ENCODE data around the gene SUPV3L1. TPM values are rescaled to one million over a fixed set of nuclear protein-coding genes. Genes with fewer than 3 reads are reported as not detected.

Gene SUPV3L1
- polyA plus RNA-seq, 1 donor from 2014 or later = 33.3 TPM

DNA sequence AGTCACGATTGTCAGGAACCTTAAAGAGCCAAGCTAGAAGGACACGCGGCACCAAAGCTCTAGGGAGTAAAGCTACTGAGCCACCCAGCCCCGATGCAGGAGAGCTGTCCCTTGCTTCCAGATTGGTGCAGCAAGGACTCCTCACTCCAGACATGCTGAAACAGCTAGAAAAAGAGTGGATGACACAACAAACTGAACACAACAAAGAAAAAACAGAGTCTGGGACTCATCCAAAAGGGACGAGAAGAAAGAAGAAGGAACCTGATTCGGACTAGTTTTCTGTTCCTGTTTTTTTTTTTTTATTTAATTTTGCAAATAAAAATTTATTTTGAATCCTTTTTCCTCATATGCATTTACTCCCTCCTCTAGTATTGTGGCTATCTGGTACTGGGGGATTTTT is 28.7 kb downstream of the SUPV3L1 start:
- Histone ChIP-seq H3K27ac (ENCODE audit: low read length) (no peak overlapping the region), H3K9me2 (ENCODE audit: insufficient read depth, low read length) (no peaks in the 10 kb centered on the region), H3K27me3 (ENCODE audit: insufficient read depth, low read depth, low read length) (no peaks in the 10 kb centered on the region), H3K36me3 (ENCODE audit: insufficient read depth, low read length) (no peaks in the 10 kb centered on the region), H3K9ac (ENCODE audit: low read length) (no peak overlapping the region), H4K20me1 (ENCODE audit: insufficient read depth) (no peaks in the 10 kb centered on the region), H2AFZ (ENCODE audit: low read depth, low read length) (no peak overlapping the region), H3K9me3 (ENCODE audit: low read length) (no peaks in the 10 kb centered on the region), H3F3A (ENCODE audit: insufficient read depth, low read length, poor library complexity, severe bottlenecking) (no peaks in the 10 kb centered on the region), H3K4me2 (ENCODE audit: low read length) (no peak overlapping the region), H3K4me3 (ENCODE audit: low read length) (no peak overlapping the region), H3K79me2 (replicated peaks; ENCODE audit: insufficient read depth, low read length) (no peaks in the 10 kb centered on the region)
- TF ChIP-seq EZH2 (IDR thresholded peaks at IDR 0.05; ENCODE audit: borderline replicate concordance, insufficient read depth, low read length, poor library complexity, severe bottlenecking) (no peak), EP300 (conservative IDR thresholded peaks at IDR 0.05; ENCODE audit: poor library complexity, severe bottlenecking) (no peak), SMC3 (conservative IDR thresholded peaks at IDR 0.05; ENCODE audit: poor library complexity) (no peak), MXI1 (conservative IDR thresholded peaks at IDR 0.05; ENCODE audit: poor library complexity, severe bottlenecking) (no peak), TAF1 (IDR thresholded peaks at IDR 0.05; ENCODE audit: low read depth) (no peak)

DNA sequence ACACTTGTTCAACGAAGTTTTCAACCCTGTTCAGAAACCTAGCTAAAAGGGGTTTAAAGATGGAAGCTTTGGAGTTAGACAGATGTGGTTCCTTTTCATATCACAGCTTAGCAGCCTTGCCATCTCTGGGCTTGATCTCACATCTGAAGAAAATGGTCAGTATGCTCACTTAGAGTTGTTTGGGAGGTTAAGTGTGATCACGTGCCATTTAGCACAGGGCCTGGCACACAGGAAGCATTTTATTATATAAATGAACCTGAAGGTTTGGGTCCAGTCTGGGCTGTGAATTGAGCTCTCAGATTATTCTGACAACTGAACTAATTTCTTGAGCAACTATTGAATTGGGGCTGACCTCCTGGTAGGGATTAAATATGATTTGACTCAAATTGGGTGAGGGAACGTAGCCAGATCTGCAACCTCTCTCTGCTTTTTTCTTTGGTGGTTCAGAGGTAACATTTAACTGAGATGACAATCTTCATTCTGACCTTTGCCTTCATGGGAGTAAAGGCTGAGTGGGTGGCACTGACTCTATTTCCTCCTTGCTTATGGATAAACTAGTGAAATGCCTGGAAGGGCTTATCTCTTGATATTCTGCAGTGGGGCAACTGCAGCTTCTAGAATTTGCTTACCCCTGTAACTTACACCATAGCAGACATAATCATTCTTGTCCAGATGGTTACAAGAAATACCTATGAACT is 29.9 kb downstream of the SUPV3L1 start:
- H4K20me1 ChIP-seq (ENCODE audit: insufficient read depth) = no peaks in the 10 kb centered on the region
- H2AFZ ChIP-seq (ENCODE audit: low read depth, low read length) = no peak overlapping the region
- H3K79me2 ChIP-seq (replicated peaks; ENCODE audit: insufficient read depth, low read length) = no peaks in the 10 kb centered on the region
- TF ChIP-seq POLR2AphosphoS5 (IDR thresholded peaks at IDR 0.05) (no peak), EP300 (conservative IDR thresholded peaks at IDR 0.05; ENCODE audit: poor library complexity, severe bottlenecking) (no peak), MXI1 (conservative IDR thresholded peaks at IDR 0.05; ENCODE audit: poor library complexity, severe bottlenecking) (no peak), SMC3 (conservative IDR thresholded peaks at IDR 0.05; ENCODE audit: poor library complexity) (no peak), RAD21 (conservative IDR thresholded peaks at IDR 0.05) (no peak)
- TF ChIP-seq, protein P1, sequence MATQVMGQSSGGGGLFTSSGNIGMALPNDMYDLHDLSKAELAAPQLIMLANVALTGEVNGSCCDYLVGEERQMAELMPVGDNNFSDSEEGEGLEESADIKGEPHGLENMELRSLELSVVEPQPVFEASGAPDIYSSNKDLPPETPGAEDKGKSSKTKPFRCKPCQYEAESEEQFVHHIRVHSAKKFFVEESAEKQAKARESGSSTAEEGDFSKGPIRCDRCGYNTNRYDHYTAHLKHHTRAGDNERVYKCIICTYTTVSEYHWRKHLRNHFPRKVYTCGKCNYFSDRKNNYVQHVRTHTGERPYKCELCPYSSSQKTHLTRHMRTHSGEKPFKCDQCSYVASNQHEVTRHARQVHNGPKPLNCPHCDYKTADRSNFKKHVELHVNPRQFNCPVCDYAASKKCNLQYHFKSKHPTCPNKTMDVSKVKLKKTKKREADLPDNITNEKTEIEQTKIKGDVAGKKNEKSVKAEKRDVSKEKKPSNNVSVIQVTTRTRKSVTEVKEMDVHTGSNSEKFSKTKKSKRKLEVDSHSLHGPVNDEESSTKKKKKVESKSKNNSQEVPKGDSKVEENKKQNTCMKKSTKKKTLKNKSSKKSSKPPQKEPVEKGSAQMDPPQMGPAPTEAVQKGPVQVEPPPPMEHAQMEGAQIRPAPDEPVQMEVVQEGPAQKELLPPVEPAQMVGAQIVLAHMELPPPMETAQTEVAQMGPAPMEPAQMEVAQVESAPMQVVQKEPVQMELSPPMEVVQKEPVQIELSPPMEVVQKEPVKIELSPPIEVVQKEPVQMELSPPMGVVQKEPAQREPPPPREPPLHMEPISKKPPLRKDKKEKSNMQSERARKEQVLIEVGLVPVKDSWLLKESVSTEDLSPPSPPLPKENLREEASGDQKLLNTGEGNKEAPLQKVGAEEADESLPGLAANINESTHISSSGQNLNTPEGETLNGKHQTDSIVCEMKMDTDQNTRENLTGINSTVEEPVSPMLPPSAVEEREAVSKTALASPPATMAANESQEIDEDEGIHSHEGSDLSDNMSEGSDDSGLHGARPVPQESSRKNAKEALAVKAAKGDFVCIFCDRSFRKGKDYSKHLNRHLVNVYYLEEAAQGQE (IDR thresholded peaks at IDR 0.05; ENCODE audit: borderline replicate concordance) = no peak
- H3K9ac ChIP-seq (ENCODE audit: low read length) = no peak overlapping the region
- no peaks in the 10 kb centered on the region for H3F3A ChIP-seq (ENCODE audit: insufficient read depth, low read length, poor library complexity, severe bottlenecking)
- no peak overlapping the region for H3K27ac ChIP-seq (ENCODE audit: low read length)
- no peaks in the 10 kb centered on the region for H3K9me2 ChIP-seq (ENCODE audit: insufficient read depth, low read length)
- H3K4me3 ChIP-seq (ENCODE audit: low read length) = no peak overlapping the region
- no peaks in the 10 kb centered on the region for H3K27me3 ChIP-seq (ENCODE audit: insufficient read depth, low read depth, low read length)
- no peaks in the 10 kb centered on the region for H3K9me3 ChIP-seq (ENCODE audit: low read length)
- H3K4me2 ChIP-seq (ENCODE audit: low read length) = no peak overlapping the region
- no peaks in the 10 kb centered on the region for H3K36me3 ChIP-seq (ENCODE audit: insufficient read depth, low read length)

DNA sequence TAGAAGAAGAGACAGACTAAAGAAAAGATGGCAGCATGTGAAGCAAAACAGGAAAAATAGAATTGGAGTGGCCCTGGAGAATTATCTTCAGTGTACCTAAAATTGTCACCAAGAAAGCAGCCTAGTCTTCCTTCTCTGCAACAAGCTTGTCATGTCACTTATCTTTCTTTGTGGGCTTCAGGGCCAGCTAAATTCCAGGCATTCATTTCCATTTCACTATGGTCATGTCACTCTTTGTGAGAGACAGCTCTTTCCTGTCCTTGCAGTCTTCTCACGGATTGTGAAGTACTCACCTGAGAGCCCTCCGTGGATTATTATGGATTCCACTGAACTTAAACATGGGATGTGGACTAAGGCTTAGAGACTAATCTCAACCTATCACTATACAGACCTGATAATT is 31.1 kb downstream of the SUPV3L1 start:
- Histone ChIP-seq H4K20me1 (ENCODE audit: insufficient read depth) (no peaks in the 10 kb centered on the region), H3K79me2 (replicated peaks; ENCODE audit: insufficient read depth, low read length) (no peaks in the 10 kb centered on the region), H3K9me3 (ENCODE audit: low read length) (no peaks in the 10 kb centered on the region), H3K27me3 (ENCODE audit: insufficient read depth, low read depth, low read length) (no peaks in the 10 kb centered on the region), H3F3A (ENCODE audit: insufficient read depth, low read length, poor library complexity, severe bottlenecking) (no peaks in the 10 kb centered on the region), H3K4me3 (ENCODE audit: low read length) (no peak overlapping the region), H3K9me2 (ENCODE audit: insufficient read depth, low read length) (no peaks in the 10 kb centered on the region), H3K9ac (ENCODE audit: low read length) (no peak overlapping the region), H3K27ac (ENCODE audit: low read length) (no peak overlapping the region), H3K4me2 (ENCODE audit: low read length) (no peak overlapping the region), H2AFZ (ENCODE audit: low read depth, low read length) (no peak overlapping the region), H3K36me3 (ENCODE audit: insufficient read depth, low read length) (no peaks in the 10 kb centered on the region)
- no peak for TF ChIP-seq TAF1 (IDR thresholded peaks at IDR 0.05; ENCODE audit: low read depth)
